GM12878 (cell line): ENCODE results near the gene CCL20. TPM values are rescaled to one million over a fixed set of nuclear protein-coding genes. Genes with fewer than 3 reads are reported as not detected.

ENCODE experiments used
- CREM ChIP-seq: IDR thresholded peaks from 2 replicates; pipeline ENCODE4 v1.6.1; 2014; ENCODE audit warnings: antibody characterized with exemption, low read depth
- JUND ChIP-seq: IDR thresholded peaks from 2 replicates; pipeline ENCODE4 v1.6.1; 2012; ENCODE audit warnings: low read depth, mild to moderate bottlenecking, low read length, improper control_type of control experiment, moderate library complexity
- NFYB ChIP-seq: IDR thresholded peaks from 2 replicates; pipeline ENCODE4 v1.6.1; 2011; ENCODE audit warnings: low read depth, mild to moderate bottlenecking, low read length, improper control_type of control experiment, moderate library complexity; ENCODE audit not compliant: insufficient read depth
- NR2F1 ChIP-seq: fragments of 450-650 bp; conservative IDR thresholded peaks from 2 replicates; pipeline ENCODE4 v1.6.1; 2017; ENCODE audit warnings: mild to moderate bottlenecking
- POLR2AphosphoS5 ChIP-seq: IDR thresholded peaks from 2 replicates; pipeline ENCODE4 v1.6.1; 2011; ENCODE audit warnings: mild to moderate bottlenecking, low read length, inconsistent platforms
- RB1 ChIP-seq: fragments of 450-650 bp; formaldehyde crosslinking; IDR thresholded peaks from 2 replicates; pipeline ENCODE4 v1.6.1; 2017; ENCODE audit warnings: mild to moderate bottlenecking, borderline replicate concordance
- SRF ChIP-seq, 2 experiments: IDR thresholded peaks; 2 replicates each; pipeline ENCODE4 v1.6.1; 2011; ENCODE audit warnings: low read depth in 2 of 2, low read length in 2 of 2, mild to moderate bottlenecking in 1 of 2, moderate library complexity in 1 of 2
- STAT3 ChIP-seq: IDR thresholded peaks from 2 replicates; pipeline ENCODE4 v1.6.1; 2011; ENCODE audit warnings: low read depth, low read length, improper control_type of control experiment
- ZNF274 ChIP-seq: IDR thresholded peaks from one replicate; pipeline ENCODE4 v1.8.0; 2011; ENCODE audit not compliant: insufficient read length, insufficient read depth
- polyA plus RNA-seq, 11 experiments: library from polyadenylated mRNA; depleted of rRNA in 4 of 11; unstranded in 6 of 11; stranded (reverse) in 5 of 11; fragments of >200 nt; fragmentation: Nextera tagmentation in 4 of 11; fragmentation: Illumina TruSeq in 1 of 11; extraction: Ambion mirVana in 4 of 11; extraction: Trizol in 1 of 11; gene quantifications; 1 replicate in 1 of 11; 2 replicates in 10 of 11; pipeline versions ENCODE4 v1.2.1 to v1.2.3, GENCODE V29; 2011 to 2016; ENCODE audit warnings: inconsistent platforms in 2 of 11, missing spikeins in 2 of 11, low read depth in 1 of 11
- total RNA-seq, 4 experiments: library from RNA; depleted of rRNA in 3 of 4; stranded (reverse); fragments of >200 nt in 3 of 4; fragmentation: Illumina TruSeq in 1 of 4; extraction: Trizol in 1 of 4; gene quantifications; 2 replicates each; pipeline versions ENCODE4 v1.2.1 to v1.2.3, GENCODE V29; 2013 to 2021
- TF ChIP-seq, protein P1 (sequence below): fragments of 450-650 bp; IDR thresholded peaks from 2 replicates; pipeline ENCODE4 v1.6.1; 2017; ENCODE audit warnings: mild to moderate bottlenecking, moderate library complexity
- TF ChIP-seq, protein P2 (sequence below): IDR thresholded peaks from 2 replicates; pipeline ENCODE4 v1.6.1; 2011; ENCODE audit warnings: borderline replicate concordance, low read depth, mild to moderate bottlenecking, moderate library complexity, low read length; ENCODE audit not compliant: insufficient read depth, poor library complexity, severe bottlenecking
- TF ChIP-seq, protein P3 (sequence below): fragments of 450-650 bp; IDR thresholded peaks from 2 replicates; pipeline ENCODE4 v1.6.1; 2017; ENCODE audit warnings: mild to moderate bottlenecking, moderate library complexity

The CCL20 gene
- total and polyA plus RNA-seq, 10 of the 15 experiments (the other 5 are each of a cell fraction or from before 2014, with no cell fraction given) = 5.5 to 35.7 (median 15.6) TPM

DNA sequence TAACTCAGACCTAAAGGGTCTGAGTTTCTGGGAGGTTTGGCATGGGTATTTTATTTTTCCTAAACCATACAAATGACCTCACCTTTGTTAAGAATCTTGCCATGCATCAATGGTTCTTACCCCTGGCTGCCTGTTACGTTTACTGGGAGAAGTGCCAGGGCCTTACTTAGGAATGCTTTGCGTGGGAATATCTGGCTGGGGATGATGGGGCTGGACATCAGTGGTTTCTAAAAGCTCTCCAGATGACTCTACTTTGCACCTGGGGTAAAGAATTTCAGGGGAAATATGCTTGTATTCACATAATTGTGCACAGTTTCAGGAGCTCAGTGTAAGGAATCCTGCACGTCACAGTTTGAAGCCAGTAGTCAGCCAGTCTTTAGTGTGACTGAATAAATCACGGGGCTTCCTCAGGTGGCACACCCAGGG lies 39.6 kb downstream of the CCL20 start (continued):
- TF ChIP-seq, protein P1, sequence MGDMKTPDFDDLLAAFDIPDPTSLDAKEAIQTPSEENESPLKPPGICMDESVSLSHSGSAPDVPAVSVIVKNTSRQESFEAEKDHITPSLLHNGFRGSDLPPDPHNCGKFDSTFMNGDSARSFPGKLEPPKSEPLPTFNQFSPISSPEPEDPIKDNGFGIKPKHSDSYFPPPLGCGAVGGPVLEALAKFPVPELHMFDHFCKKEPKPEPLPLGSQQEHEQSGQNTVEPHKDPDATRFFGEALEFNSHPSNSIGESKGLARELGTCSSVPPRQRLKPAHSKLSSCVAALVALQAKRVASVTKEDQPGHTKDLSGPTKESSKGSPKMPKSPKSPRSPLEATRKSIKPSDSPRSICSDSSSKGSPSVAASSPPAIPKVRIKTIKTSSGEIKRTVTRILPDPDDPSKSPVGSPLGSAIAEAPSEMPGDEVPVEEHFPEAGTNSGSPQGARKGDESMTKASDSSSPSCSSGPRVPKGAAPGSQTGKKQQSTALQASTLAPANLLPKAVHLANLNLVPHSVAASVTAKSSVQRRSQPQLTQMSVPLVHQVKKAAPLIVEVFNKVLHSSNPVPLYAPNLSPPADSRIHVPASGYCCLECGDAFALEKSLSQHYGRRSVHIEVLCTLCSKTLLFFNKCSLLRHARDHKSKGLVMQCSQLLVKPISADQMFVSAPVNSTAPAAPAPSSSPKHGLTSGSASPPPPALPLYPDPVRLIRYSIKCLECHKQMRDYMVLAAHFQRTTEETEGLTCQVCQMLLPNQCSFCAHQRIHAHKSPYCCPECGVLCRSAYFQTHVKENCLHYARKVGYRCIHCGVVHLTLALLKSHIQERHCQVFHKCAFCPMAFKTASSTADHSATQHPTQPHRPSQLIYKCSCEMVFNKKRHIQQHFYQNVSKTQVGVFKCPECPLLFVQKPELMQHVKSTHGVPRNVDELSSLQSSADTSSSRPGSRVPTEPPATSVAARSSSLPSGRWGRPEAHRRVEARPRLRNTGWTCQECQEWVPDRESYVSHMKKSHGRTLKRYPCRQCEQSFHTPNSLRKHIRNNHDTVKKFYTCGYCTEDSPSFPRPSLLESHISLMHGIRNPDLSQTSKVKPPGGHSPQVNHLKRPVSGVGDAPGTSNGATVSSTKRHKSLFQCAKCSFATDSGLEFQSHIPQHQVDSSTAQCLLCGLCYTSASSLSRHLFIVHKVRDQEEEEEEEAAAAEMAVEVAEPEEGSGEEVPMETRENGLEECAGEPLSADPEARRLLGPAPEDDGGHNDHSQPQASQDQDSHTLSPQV = no peak
- no peak for TF ChIP-seq SRF (IDR thresholded peaks at IDR 0.05; ENCODE audit: low read depth in 2 of 2, low read length in 2 of 2)
- no peak for TF ChIP-seq STAT3
- no peak for TF ChIP-seq NR2F1
- TF ChIP-seq, protein P2, sequence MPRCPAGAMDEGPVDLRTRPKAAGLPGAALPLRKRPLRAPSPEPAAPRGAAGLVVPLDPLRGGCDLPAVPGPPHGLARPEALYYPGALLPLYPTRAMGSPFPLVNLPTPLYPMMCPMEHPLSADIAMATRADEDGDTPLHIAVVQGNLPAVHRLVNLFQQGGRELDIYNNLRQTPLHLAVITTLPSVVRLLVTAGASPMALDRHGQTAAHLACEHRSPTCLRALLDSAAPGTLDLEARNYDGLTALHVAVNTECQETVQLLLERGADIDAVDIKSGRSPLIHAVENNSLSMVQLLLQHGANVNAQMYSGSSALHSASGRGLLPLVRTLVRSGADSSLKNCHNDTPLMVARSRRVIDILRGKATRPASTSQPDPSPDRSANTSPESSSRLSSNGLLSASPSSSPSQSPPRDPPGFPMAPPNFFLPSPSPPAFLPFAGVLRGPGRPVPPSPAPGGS = no peak
- TF ChIP-seq ZNF274 = no peak
- TF ChIP-seq, protein P3, sequence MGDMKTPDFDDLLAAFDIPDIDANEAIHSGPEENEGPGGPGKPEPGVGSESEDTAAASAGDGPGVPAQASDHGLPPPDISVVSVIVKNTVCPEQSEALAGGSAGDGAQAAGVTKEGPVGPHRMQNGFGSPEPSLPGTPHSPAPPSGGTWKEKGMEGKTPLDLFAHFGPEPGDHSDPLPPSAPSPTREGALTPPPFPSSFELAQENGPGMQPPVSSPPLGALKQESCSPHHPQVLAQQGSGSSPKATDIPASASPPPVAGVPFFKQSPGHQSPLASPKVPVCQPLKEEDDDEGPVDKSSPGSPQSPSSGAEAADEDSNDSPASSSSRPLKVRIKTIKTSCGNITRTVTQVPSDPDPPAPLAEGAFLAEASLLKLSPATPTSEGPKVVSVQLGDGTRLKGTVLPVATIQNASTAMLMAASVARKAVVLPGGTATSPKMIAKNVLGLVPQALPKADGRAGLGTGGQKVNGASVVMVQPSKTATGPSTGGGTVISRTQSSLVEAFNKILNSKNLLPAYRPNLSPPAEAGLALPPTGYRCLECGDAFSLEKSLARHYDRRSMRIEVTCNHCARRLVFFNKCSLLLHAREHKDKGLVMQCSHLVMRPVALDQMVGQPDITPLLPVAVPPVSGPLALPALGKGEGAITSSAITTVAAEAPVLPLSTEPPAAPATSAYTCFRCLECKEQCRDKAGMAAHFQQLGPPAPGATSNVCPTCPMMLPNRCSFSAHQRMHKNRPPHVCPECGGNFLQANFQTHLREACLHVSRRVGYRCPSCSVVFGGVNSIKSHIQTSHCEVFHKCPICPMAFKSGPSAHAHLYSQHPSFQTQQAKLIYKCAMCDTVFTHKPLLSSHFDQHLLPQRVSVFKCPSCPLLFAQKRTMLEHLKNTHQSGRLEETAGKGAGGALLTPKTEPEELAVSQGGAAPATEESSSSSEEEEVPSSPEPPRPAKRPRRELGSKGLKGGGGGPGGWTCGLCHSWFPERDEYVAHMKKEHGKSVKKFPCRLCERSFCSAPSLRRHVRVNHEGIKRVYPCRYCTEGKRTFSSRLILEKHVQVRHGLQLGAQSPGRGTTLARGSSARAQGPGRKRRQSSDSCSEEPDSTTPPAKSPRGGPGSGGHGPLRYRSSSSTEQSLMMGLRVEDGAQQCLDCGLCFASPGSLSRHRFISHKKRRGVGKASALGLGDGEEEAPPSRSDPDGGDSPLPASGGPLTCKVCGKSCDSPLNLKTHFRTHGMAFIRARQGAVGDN = peak; percentile 21; the same call in 1 of the 2 replicates
- no peak for TF ChIP-seq JUND
- TF ChIP-seq NFYB = no peak
- TF ChIP-seq POLR2AphosphoS5 = no peak
- peak; percentile 33; the same call in 1 of the 2 replicates for TF ChIP-seq CREM
- no peak for TF ChIP-seq RB1
